WERI-Rb-1 (cell line): ENCODE data around the gene CPNE5.
"Not testable (repeated sequence)": the region's sequence is repeated elsewhere in the genome, so short reads cannot be mapped to it uniquely, and the experiment has no call there.

Experiments used
- DNase-seq: peaks from one replicate; pipeline ENCODE4 v3.0.0-alpha.2; 2020
- H3K27ac ChIP-seq: fragments of 250-450 bp; sonication (Bioruptor Pico); 2 replicates; pipeline ENCODE4 v1.5.1; 2020; ENCODE audit warnings: mild to moderate bottlenecking, moderate library complexity
- H3K27me3 ChIP-seq: fragments of 250-450 bp; sonication (Bioruptor Pico); 2 replicates; pipeline ENCODE4 v1.5.1; 2021; ENCODE audit warnings: mild to moderate bottlenecking, low read depth, moderate library complexity; ENCODE audit not compliant: insufficient read depth, severe bottlenecking
- H3K36me3 ChIP-seq: fragments of 250-450 bp; sonication (Bioruptor Pico); 2 replicates; pipeline ENCODE4 v1.5.1; 2020; ENCODE audit warnings: mild to moderate bottlenecking, moderate library complexity
- H3K4me3 ChIP-seq: 2 replicates; pipeline ENCODE4 v1.5.1; 2011; ENCODE audit warnings: low read depth, mild to moderate bottlenecking, control low read depth, low read length
- H3K9me3 ChIP-seq: fragments of 250-450 bp; sonication (Bioruptor Pico); 2 replicates; pipeline ENCODE4 v1.5.1; 2021; ENCODE audit warnings: mild to moderate bottlenecking, moderate library complexity; ENCODE audit not compliant: severe bottlenecking
- CTCF ChIP-seq: IDR thresholded peaks from 2 replicates; pipeline ENCODE4 v1.5.1; 2011; ENCODE audit warnings: low read depth, mild to moderate bottlenecking, control low read depth, inconsistent platforms, low read length

Gene CPNE5

GRCh38 chr6:36716476-36717093, 122.7 kb downstream of the CPNE5 start:
- H3K27ac ChIP-seq = no peak overlapping the region
- no peak for DNase-seq
- no peak for TF ChIP-seq CTCF
- no peaks in the 10 kb centered on the region for H3K9me3 ChIP-seq
- no peak overlapping the region for H3K4me3 ChIP-seq
- no peaks in the 10 kb centered on the region for H3K36me3 ChIP-seq
- H3K27me3 ChIP-seq = no peaks in the 10 kb centered on the region

- H3K27ac ChIP-seq = no peak overlapping the region
- H3K36me3 ChIP-seq = no peaks in the 10 kb centered on the region
- no peak overlapping the region for H3K4me3 ChIP-seq
- TF ChIP-seq CTCF = no peak
- H3K9me3 ChIP-seq = no peaks in the 10 kb centered on the region
- H3K27me3 ChIP-seq = no peaks in the 10 kb centered on the region
- DNase-seq = no peak
These were observed 123.8 kb downstream of the CPNE5 start for GRCh38 chr6:36715469-36715868.

- no peaks in the 10 kb centered on the region for H3K9me3 ChIP-seq
- H3K27me3 ChIP-seq = no peaks in the 10 kb centered on the region
- no peak for DNase-seq
- H3K4me3 ChIP-seq = no peak overlapping the region
- no peak for TF ChIP-seq CTCF
- no peaks in the 10 kb centered on the region for H3K36me3 ChIP-seq
- H3K27ac ChIP-seq = no peak overlapping the region
These were observed 124.7 kb downstream of the CPNE5 start for GRCh38 chr6:36714511-36714910.

- Histone ChIP-seq H3K9me3 (no peaks in the 10 kb centered on the region), H3K27ac (no peak overlapping the region), H3K4me3 (no peak overlapping the region), H3K27me3 (no peaks in the 10 kb centered on the region), H3K36me3 (no peaks in the 10 kb centered on the region)
- no peak for TF ChIP-seq CTCF
- DNase-seq = no peak
These were observed 125.4 kb downstream of the CPNE5 start for GRCh38 chr6:36713846-36714245.

GRCh38 chr6:36712816-36713215, 126.4 kb downstream of the CPNE5 start:
- Histone ChIP-seq H3K9me3 (no peaks in the 10 kb centered on the region), H3K36me3 (no peaks in the 10 kb centered on the region), H3K27ac (no peak overlapping the region), H3K4me3 (no peak overlapping the region), H3K27me3 (no peaks in the 10 kb centered on the region)
- no peak for DNase-seq
- no peak for TF ChIP-seq CTCF

- Histone ChIP-seq H3K9me3 (no peaks in the 10 kb centered on the region), H3K27ac (no peak overlapping the region), H3K4me3 (no peak overlapping the region), H3K36me3 (no peaks in the 10 kb centered on the region), H3K27me3 (no peaks in the 10 kb centered on the region)
- DNase-seq = no peak
- no peak for TF ChIP-seq CTCF
These were observed 132.9 kb downstream of the CPNE5 start for GRCh38 chr6:36706339-36706738.

GRCh38 chr6:36704961-36705577, 134.2 kb downstream of the CPNE5 start:
- H3K4me3 ChIP-seq, H3K27me3 ChIP-seq, H3K36me3 ChIP-seq, H3K27ac ChIP-seq, DNase-seq, H3K9me3 ChIP-seq: not testable (repeated sequence)
